Endothelial cell of umbilical vein (primary cell): Measurements from ENCODE around the gene CERS5.
A peak's percentile ranks its signal among the peaks of the same experiment; 100 is the strongest.

Experiments
- FOS ChIP-seq: IDR thresholded peaks from 2 replicates; pipeline ENCODE4 v1.6.1; 2011; ENCODE audit warnings: mild to moderate bottlenecking, low read length, moderate library complexity, borderline replicate concordance; ENCODE audit not compliant: insufficient read depth
- TF ChIP-seq, protein P1 (sequence below), 2 donors: IDR thresholded peaks; 1 replicate in 1 of 2; 2 replicates in 1 of 2; pipeline ENCODE4 v1.5.1; 2011; ENCODE audit warnings: low read length in 2 of 2, mild to moderate bottlenecking in 2 of 2, moderate library complexity in 2 of 2, control low read depth in 1 of 2, inconsistent platforms in 1 of 2, low read depth in 1 of 2; ENCODE audit not compliant: insufficient read depth in 1 of 2; ENCODE audit errors: extremely low read depth in 1 of 2

DNA sequence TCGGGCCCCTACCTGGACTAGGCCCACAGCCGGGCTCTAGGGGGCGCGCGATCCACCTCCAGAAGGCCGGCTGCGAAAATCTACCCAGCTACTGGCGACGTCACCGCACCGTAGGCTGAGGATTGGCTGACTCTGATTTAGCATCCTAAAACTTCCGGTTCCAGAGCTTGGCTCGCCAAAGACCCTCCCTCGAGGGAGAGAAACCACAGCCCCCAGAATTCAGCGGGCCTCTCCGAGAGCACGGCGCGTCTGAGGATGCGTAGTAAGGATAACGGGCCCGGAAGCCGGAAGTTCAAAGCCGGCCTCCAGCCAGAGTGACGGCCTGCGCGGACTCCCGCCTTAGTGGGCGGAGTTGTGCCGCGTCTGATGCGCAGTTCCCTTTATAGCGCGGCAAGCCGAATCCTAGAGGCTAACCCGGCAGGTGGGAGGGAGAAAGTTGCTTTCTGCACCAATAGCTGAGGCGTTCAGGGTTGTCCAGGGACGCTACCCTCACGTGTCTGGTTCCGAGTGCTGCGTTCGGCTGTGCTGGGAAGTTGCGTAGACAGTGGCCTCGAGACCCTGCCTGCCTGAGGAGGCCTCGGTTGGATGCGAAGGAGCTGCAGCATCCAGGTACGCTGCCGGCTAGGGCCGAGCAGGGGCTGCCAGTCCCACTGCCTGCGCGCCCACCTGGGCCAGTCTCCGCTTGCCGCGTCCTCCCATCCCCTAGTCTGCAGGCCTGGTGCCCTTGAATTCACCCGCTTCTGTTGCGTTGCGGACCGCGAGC is 55.3 kb downstream of the CERS5 start, which contains the start of gene COX14:
- TF ChIP-seq, protein P1, sequence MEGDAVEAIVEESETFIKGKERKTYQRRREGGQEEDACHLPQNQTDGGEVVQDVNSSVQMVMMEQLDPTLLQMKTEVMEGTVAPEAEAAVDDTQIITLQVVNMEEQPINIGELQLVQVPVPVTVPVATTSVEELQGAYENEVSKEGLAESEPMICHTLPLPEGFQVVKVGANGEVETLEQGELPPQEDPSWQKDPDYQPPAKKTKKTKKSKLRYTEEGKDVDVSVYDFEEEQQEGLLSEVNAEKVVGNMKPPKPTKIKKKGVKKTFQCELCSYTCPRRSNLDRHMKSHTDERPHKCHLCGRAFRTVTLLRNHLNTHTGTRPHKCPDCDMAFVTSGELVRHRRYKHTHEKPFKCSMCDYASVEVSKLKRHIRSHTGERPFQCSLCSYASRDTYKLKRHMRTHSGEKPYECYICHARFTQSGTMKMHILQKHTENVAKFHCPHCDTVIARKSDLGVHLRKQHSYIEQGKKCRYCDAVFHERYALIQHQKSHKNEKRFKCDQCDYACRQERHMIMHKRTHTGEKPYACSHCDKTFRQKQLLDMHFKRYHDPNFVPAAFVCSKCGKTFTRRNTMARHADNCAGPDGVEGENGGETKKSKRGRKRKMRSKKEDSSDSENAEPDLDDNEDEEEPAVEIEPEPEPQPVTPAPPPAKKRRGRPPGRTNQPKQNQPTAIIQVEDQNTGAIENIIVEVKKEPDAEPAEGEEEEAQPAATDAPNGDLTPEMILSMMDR (IDR thresholded peaks at IDR 0.05; ENCODE audit: extremely low read depth in 1 of 2, insufficient read depth in 1 of 2, low read depth in 1 of 2, low read length in 2 of 2), result peak; percentile 98 to 99
- no peak for TF ChIP-seq FOS
